Hematopoietic multipotent progenitor cell (in vitro differentiated cells): ENCODE results near the gene ZRANB1. TPM values are rescaled to one million over a fixed set of nuclear protein-coding genes. Genes with fewer than 3 reads are reported as not detected.
"Not testable (repeated sequence)": the region's sequence is repeated elsewhere in the genome, so short reads cannot be mapped to it uniquely, and the experiment has no call there.

Experiments
- DNase-seq, 3 donors: peaks; one replicate each; pipeline ENCODE4 v3.0.0-alpha.2; 2011 to 2015; ENCODE audit warnings: low read depth in 2 of 3, low spot score in 2 of 3
- total RNA-seq: library from RNA; depleted of rRNA; stranded (reverse); fragments of >200 nt; gene quantifications from one replicate; pipeline ENCODE4 v1.2.3, GENCODE V29; 2012

The ZRANB1 gene
- 12.4 TPM for total RNA-seq

- DNase-seq = no peak
Measured at GRCh38 chr10:124941823-124942222, at the start of gene ZRANB1. Gene ZRANB1 (plus strand): TSS chr10:124942123. CDS start chr10:124942494, 371 bp downstream.

- no peak for DNase-seq
Measured at GRCh38 chr10:124892905-124893304, 49.0 kb upstream of the ZRANB1 start.

- no peak for DNase-seq
Measured at GRCh38 chr10:124894569-124895215, 47.2 kb upstream of the ZRANB1 start.

GRCh38 chr10:124896751-124897150, 45.2 kb upstream of the ZRANB1 start:
- no peak for DNase-seq

GRCh38 chr10:124898471-124898870, 43.5 kb upstream of the ZRANB1 start:
- no peak for DNase-seq

GRCh38 chr10:124899151-124899550, 42.8 kb upstream of the ZRANB1 start:
- no peak for DNase-seq

GRCh38 chr10:124902462-124902861, 39.5 kb upstream of the ZRANB1 start:
- no peak for DNase-seq

GRCh38 chr10:124903111-124903510, 38.8 kb upstream of the ZRANB1 start:
- no peak for DNase-seq

- no peak for DNase-seq
Measured at GRCh38 chr10:124904796-124905195, 37.1 kb upstream of the ZRANB1 start.

GRCh38 chr10:124906551-124907001, 35.3 kb upstream of the ZRANB1 start:
- no peak for DNase-seq

- no peak for DNase-seq
Measured at GRCh38 chr10:124909563-124909962, 32.4 kb upstream of the ZRANB1 start.

- peak in 2 of 3 donors; percentile 31 to 52 for DNase-seq
Measured at GRCh38 chr10:124911124-124912067, 30.5 kb upstream of the ZRANB1 start.

GRCh38 chr10:124912101-124912886, 29.6 kb upstream of the ZRANB1 start:
- DNase-seq = no peak

- DNase-seq = no peak
Measured at GRCh38 chr10:124913167-124913566, 28.8 kb upstream of the ZRANB1 start.

GRCh38 chr10:124914398-124914797, 27.5 kb upstream of the ZRANB1 start:
- not testable (repeated sequence) for DNase-seq

- no peak for DNase-seq
Measured at GRCh38 chr10:124916098-124916584, 25.8 kb upstream of the ZRANB1 start.

- peak; percentile 92 to 98 (median 97) for DNase-seq
Measured at GRCh38 chr10:124916585-124917427, 25.1 kb upstream of the ZRANB1 start.

GRCh38 chr10:124917428-124918190, 24.3 kb upstream of the ZRANB1 start:
- DNase-seq = peak; percentile 19 to 80 (median 55)

GRCh38 chr10:124918191-124918830, 23.6 kb upstream of the ZRANB1 start:
- no peak for DNase-seq
